Activated T-helper 1 cell treated with Interleukin-2 at 50 U/mL for 16 hours (primary cell): ENCODE measurements around the gene CA12.
"Not testable (repeated sequence)": the region's sequence is repeated elsewhere in the genome, so short reads cannot be mapped to it uniquely, and the experiment has no call there.

ENCODE experiments used
- DNase-seq: peaks from one replicate; pipeline ENCODE4 v3.0.0-alpha.2; 2020; ENCODE audit warnings: low read depth

The CA12 gene

GRCh38 chr15:63381301-63382204 is at the start of gene CA12:
TSS of gene CA12 (minus strand) at chr15:63381846. CDS start at chr15:63381720, 126 bp downstream.
- no peak for DNase-seq

- no peak for DNase-seq
Observed at GRCh38 chr15:63430766-63431451, 49.3 kb upstream of the CA12 start.

- no peak for DNase-seq
Observed at GRCh38 chr15:63426552-63426951, 44.9 kb upstream of the CA12 start.

DNA sequence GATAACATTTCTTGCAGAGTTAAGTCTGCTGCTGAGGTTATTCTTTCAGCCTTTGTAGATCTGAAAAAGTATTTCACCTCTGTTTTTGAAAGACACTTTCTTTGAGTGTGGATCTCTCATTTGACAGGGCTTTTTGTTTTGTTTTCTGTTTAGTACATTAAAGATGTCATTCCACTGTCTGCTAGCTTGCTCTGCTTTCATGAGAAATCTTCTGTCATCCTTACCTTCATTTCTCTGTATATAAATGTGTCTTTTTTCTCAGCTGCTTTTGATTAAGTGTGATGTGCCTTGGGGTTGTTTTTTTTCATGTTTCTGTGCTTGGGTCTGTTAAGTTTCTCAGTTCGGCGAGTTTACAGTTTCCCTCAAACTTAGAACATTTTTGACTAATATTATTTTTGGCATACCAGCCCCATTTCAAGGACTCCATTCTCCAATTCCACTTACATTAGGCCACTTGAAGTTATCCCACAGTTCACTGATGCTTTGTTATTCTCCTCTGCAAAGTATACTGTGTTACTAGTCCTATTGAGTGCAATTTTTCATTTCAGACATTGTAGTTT is 43.9 kb upstream of the CA12 start:
- no peak for DNase-seq

DNA sequence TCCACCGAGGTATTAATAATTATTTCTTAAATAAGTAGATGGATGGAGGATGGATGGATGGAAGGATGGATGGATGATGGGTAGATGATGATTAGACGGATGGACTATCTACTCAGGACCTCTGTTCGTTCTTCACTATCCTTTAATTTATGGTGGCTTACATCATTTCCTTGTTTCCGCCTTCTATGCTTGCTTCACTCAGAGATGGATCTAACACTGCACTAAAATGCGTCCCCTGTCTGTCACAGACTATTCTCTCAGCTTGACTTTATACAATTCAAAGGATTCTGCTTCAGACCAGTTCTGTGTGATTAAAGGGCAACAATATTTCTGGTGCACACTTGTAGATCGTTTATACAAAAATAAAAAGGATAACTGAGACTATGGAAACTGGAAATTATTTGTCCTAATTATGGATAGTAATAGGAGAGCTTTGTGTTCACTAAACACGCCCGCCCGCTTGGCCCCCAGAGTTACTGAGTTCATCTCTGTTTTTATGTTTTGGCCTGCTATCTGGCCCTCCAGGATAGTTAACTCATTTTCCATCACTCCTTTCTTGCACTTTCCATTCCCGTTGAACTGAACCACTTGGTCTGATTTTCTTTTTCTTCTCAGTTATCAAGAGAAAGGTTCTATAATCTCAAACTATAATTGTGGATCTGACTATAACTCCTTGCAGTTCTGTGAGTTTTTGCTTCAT is 41.4 kb upstream of the CA12 start:
- DNase-seq, result no peak

DNA sequence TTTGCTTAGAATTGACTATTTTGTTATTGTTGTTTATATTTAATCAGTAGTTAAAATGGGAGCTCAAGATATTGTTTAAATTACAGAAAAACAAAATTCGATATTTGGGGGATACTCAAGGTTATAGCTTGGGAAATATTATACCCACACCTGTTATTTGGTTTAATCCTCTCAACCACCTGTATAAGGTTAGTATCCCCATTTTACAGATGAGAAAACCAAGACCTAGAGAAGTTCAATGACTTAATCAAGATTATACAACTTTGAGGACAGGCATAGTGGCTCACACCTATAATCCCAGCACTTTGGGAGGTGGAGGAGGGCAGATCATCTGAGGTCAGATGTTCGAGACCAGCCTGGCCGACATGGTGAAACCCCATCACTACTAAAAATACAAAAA is 39.8 kb upstream of the CA12 start:
- no peak for DNase-seq

- DNase-seq, result no peak
Observed at GRCh38 chr15:63420333-63420747, 38.7 kb upstream of the CA12 start.

DNA sequence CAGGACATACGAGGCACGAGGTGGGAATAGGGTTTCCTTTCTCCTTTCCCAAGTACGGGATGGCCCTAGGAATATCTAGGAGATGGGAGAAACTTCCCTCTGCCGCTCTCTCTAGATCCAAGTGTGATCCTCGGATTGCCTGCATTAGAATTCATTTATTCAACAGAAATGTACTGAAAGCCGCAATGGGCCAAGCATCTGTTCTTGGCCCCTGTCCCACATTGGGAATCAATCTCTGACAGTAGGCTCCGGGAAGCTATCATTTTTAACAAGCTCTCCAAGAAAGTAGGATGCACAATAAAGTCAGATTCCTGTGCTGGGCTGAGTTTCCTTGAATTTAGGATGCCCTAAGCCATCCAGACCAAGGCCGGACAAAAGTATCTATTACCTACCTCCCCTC is 37.2 kb upstream of the CA12 start:
- no peak for DNase-seq

GRCh38 chr15:63417721-63418120 is 36.1 kb upstream of the CA12 start:
- DNase-seq, result no peak

- not testable (repeated sequence) for DNase-seq
Observed at GRCh38 chr15:63417274-63417673, 35.6 kb upstream of the CA12 start.

DNA sequence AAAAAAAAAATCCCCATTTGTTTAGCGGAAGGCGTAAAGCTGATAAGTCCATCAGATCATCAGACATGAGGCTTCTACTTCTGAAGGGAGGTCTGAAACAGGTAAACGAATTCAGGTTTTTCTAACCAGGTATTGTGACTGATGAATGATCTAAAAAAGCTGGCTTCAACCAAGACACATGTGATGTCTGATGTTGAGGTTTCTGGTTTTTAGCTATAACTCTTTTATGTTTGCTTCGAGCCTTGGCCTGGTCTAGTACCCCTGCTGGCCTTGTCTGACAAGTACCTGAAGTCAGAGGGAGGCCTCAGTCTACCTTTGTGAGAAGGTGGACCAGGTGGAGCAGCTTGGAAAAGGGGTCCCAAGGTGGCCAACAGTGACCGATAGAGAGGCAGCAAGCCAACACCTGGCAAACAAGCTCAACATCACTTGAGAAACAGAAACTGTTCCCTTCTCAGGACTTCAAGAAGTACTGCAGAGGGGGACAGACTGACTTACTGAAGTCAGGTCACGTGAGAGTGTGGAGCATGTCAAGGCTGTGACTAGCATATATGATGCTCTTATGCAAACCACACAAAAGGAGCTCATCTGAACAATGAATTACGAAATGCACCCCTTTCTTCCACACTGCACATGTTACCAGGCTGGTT is 33.0 kb upstream of the CA12 start:
- DNase-seq, result no peak

GRCh38 chr15:63412551-63412950 is 30.9 kb upstream of the CA12 start:
- no peak for DNase-seq

DNA sequence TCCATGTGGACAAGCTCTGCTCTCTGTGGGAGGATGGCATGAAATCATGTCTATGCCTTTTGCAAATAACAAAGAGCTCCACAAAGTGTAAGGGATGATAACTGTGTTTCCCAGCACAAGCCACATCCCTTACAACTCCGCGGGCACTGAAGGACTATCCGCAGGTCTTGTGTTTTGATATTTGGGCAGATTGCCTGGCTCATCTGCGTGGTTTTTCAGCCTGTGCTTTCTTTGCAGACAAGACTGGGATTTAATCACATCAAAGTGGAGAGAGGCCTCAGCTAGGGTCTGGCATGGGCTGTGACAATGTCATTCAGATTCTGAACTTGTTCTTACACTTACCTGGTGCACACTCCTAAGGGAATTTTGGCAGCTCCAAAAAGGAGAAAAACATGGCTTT is 30.2 kb upstream of the CA12 start:
- DNase-seq, result no peak

GRCh38 chr15:63409179-63409578 is 27.5 kb upstream of the CA12 start:
- DNase-seq, result no peak

DNA sequence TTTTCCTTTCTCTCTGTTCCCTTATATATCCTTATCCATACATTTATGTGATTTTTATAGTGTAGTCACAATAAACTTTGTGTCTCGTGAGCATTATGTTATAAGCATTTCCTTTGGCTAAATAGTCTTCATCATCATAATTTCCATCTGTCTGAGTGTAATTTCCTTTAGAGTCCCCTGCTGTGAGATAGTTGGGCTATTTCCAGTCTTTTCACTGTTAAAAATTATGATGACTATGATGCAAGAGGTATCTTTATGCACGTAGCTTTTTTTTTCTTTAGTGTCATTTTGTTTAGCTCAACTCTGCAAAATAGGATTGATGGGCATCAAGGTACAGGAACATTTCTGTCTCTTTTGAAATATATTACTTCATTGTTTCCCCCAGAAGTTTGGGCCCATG is 26.9 kb upstream of the CA12 start:
- no peak for DNase-seq

DNA sequence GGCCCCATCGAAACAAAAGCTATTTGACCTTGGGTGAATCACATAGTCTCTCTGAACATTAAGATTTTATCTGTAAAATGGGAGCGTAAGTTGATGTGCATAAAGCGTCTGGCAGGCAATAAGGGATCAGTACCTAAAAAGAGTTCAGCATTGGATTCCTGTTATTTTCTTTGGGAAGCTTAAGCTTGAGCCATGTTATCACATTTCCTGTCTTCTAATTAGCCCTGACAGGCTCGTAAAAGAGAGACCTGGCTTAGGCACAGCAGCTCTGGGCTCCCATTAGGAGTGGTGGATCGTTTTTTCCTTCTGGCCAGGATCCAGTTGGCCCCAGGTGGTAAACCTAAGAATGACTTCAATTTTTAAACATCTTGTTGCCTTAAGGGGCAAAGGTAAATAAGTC is 26.0 kb upstream of the CA12 start:
- no peak for DNase-seq

DNA sequence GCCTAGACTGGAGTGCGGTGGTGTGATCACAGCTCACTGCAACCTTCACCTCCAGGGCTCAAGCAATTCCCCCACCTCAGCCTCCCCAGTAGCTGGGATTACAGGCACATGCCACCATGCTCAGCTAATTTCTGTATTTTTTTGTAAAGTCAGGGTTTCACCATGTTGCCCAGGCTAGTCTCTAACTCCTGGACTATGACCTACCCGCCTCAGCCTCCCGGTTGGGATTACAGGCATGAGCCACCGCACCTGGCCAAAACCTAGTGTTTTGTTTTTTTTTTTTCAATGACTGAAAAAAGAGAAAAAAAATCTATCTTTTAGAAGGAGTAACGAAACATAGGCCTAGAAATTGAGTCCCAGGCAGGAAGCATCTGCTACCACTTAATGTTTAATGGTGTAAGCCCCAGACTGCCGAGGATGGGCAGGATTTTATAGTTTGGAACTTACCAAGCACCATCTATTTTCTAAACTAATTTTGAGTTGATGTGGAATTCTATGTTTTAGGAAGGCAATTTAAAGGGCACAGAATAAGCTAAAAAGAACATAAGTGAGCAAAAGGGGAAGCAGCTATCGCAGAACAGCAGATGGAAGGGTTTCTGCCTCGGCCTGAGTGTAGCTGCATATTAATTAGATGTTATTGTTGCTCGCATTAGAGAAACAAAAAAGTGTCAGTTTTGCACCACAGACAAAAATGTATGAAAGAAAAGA is 24.2 kb upstream of the CA12 start:
- DNase-seq, result no peak

- no peak for DNase-seq
Observed at GRCh38 chr15:63405159-63405558, 23.5 kb upstream of the CA12 start.

- no peak for DNase-seq
Observed at GRCh38 chr15:63403254-63403945, 21.8 kb upstream of the CA12 start.

- DNase-seq, result no peak
Observed at GRCh38 chr15:63402498-63403253, 21.0 kb upstream of the CA12 start.
